GM18526 (cell line): ENCODE measurements around the gene PDCL2.

Experiments
- POLR2A ChIP-seq: IDR thresholded peaks from 3 replicates; pipeline ENCODE4 v1.6.1; 2011; ENCODE audit not compliant: insufficient read length; ENCODE audit errors: extremely low read depth

PDCL2 gene

DNA sequence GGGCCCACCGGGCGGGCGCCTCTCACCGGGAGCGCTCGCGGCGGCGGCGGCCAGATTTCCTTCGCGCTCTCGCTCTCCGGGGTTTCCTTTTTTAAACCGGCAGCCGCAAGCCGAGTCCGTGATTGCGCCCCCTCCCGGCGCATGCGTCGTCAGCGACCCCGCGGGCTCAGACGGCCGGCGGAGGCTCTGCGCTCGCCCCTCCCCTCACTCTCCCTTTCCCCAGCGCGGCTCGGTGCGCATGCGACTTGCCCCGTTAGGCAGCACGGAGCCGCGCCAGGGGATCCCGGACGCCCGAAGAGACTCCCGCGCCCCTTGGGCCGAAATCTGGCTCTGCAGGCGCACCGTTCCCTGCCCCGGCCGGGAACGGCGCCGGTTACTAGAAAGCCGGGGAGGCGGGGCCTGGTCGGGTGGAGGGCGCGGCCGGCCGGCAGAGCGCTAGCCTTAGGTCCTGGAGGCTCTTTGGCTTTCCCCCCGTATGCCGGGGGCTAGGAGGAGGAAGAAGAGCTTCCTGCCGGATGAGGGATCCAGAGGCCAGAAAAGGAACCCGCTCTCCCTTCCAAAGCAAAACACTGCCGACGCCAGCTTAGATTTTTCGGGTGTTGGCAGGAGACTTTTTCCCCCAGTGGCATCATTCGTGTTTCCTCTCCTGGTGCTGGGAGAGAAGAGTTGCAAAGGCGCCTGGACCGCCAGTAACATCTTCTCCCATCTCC, 45.1 kb downstream of the PDCL2 start, which contains the start of gene CLOCK:
Gene CLOCK (minus strand): TSS at position 154 of the 710 bp plus-strand sequence. CDS start 64,124 bp downstream, outside the sequence.
- peak; percentile 63 for TF ChIP-seq POLR2A

- TF ChIP-seq POLR2A: no peak
Measured at GRCh38 chr4:55546506-55546755, 45.6 kb downstream of the PDCL2 start.

- peak; percentile 49 for TF ChIP-seq POLR2A
Measured at GRCh38 chr4:55545641-55546505, 46.2 kb downstream of the PDCL2 start.

- TF ChIP-seq POLR2A: no peak
Measured at GRCh38 chr4:55545151-55545550, 46.9 kb downstream of the PDCL2 start.

DNA sequence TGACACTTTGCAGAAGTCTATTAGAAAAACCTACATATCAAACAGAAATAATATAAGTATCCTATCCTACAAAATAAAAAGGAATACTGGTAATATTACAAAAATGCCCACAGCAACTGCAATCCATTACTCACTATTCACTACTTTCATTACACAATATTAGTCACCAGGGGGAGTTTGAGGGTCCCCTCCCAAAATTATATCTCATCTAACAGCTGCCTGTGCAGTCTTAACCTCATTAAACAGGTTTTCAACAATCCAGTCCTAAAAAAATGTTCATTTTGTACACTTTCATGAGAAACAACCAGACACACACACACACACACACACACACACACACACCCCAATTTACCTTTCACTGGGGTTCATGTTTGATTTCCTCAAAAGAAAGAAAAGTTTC, 48.2 kb downstream of the PDCL2 start:
- TF ChIP-seq POLR2A: no peak

- TF ChIP-seq POLR2A: no peak
Measured at GRCh38 chr4:55540271-55540670, 51.8 kb downstream of the PDCL2 start.

DNA sequence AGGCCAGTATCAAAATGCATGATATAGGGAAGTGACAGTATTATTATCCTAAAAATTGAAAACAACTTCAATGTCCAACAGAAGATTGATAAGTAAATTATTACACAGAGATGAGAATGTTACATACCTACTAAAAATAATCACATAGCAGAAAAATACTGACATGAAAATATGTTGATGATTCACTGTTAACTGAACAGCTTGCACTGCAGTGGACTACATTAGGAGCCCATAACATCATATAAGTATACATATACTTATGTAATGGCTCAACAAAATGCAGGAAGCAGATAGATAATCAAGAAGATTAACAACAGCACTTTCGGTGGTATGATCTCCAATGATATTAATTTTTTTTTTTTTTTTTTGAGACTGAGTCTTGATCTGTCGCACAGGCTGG, 52.4 kb downstream of the PDCL2 start:
- TF ChIP-seq POLR2A: no peak

GRCh38 chr4:55538531-55538930, 53.5 kb downstream of the PDCL2 start:
- no peak for TF ChIP-seq POLR2A

DNA sequence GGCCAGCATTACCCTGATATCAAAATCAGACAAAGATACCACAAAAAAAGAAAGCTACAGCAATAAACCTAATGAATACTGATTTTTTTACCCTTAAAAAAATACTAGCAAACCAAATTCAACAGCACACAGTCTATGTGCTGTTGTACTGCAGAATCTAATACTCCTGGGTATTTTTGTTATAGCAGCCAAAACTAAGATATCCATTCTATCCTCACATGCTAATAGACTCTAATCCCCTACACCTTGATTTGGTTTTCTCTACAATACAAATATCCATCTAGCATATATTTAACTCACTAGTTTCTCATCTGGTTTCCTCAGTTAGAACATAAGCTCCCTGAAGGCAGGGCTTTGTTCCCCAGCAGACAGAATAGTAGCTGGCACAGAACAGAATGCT, 57.7 kb downstream of the PDCL2 start:
- TF ChIP-seq POLR2A: no peak

GRCh38 chr4:55530691-55531090, 61.4 kb downstream of the PDCL2 start:
- no peak for TF ChIP-seq POLR2A

DNA sequence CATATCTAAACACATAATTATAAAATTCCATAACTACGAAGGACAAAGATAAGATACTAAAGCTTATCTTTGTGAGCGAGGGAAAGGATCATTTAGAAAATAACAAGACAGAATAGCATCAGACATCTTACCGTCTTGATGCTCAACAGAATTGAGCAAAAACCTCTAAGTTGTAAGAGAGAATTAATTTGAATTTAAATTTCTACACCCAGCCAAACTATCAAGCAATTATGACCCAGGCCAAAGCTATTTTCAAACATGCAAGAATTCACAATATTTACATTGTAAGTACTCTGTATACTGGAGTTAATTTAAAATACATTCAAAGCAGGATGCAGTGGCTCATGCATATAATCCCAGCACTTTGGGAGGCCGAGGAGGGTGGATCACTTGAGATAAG, 61.9 kb downstream of the PDCL2 start:
- no peak for TF ChIP-seq POLR2A

- TF ChIP-seq POLR2A: no peak
Measured at GRCh38 chr4:55528491-55528890, 63.6 kb downstream of the PDCL2 start.

- TF ChIP-seq POLR2A: no peak
Measured at GRCh38 chr4:55524844-55525571, 67.0 kb downstream of the PDCL2 start.

DNA sequence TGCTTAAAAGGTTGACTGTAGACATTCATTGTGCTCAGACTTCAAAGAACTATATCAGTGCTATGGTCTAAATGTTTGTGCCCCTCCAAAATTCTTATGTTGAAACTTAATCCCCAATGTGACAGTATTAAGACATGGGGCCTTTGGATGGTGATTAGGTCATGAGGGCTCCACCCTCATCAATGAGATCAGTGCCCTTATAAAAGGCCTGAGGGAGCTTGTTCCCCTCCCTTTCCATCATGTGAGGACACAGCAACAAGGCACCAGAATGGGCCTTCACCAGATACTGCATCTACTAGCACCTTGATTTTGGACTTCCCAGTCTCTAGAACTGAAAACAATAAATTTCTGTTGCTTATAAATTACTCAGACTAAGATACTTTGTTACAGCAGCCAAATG, 73.6 kb downstream of the PDCL2 start:
- no peak for TF ChIP-seq POLR2A

DNA sequence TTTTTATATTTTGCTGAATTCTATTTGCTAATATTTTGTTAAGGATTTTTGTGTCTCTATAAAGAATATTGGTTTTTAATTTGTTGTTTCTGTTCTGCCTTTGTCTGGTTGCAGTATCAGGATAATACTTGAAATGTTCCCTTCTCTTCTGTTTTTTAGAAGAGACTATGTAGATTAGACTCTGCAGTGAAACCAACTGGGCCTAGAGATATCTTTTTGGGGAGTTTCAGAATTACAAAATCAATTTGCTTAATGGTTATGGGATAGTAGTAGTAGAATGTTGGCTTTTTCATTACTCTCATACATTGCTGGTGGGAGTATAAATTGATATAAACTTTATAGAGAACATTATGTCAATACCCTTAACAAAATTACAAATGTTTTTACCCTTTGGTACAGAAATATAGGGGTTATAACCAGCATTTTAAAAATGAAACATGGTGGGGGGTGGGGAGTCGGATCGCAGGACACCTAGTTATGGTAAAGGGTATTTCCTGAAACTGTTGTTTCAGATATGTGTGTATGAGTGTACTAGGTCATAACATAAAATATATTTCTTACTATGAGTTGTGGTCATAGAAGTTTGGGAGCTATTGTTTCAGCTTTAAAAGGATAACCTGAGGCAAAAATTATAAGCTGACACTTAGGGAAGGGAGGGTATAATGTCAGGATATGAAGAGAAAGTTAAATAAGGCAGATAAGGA, 74.4 kb downstream of the PDCL2 start:
- TF ChIP-seq POLR2A: no peak
